MM.1S (cell line): Measurements from ENCODE around the gene CYB5R4.

Source experiments
- DNase-seq: peaks from one replicate; pipeline ENCODE4 v3.0.0-alpha.2; 2015
- H2AFZ ChIP-seq: fragments of 300-600 bp; sonication (generic); 2 replicates; pipeline ENCODE4 v1.6.0; 2016; ENCODE audit warnings: antibody characterized with exemption, low read length
- H3F3A ChIP-seq: fragments of 300-600 bp; sonication (generic); 2 replicates; pipeline ENCODE4 v1.6.1; 2016; ENCODE audit warnings: mild to moderate bottlenecking, antibody characterized with exemption, low read length, moderate library complexity, mixed read lengths; ENCODE audit not compliant: insufficient read depth
- H3K27ac ChIP-seq: fragments of 300-600 bp; sonication (generic); 2 replicates; pipeline ENCODE4 v1.5.1; 2016; ENCODE audit warnings: mild to moderate bottlenecking, low read length
- H3K27me3 ChIP-seq: fragments of 300-600 bp; sonication (generic); replicated peaks from 2 replicates; pipeline ENCODE4 v1.6.0; 2016; ENCODE audit warnings: low read length; ENCODE audit not compliant: insufficient read depth
- H3K36me3 ChIP-seq: fragments of 300-600 bp; sonication (generic); replicated peaks from 2 replicates; pipeline ENCODE4 v1.6.1; 2016; ENCODE audit warnings: mild to moderate bottlenecking, low read length, mixed read lengths; ENCODE audit not compliant: insufficient read depth
- H3K4me1 ChIP-seq: fragments of 300-600 bp; sonication (generic); 2 replicates; pipeline ENCODE4 v1.6.1; 2016; ENCODE audit warnings: low read length, mixed read lengths
- H3K4me2 ChIP-seq: fragments of 300-600 bp; sonication (generic); 2 replicates; pipeline ENCODE4 v1.6.0; 2016; ENCODE audit warnings: low read depth, low read length
- H3K4me3 ChIP-seq: fragments of 300-600 bp; sonication (generic); 2 replicates; pipeline ENCODE4 v1.5.1; 2016; ENCODE audit warnings: low read length, mixed read lengths
- H3K79me2 ChIP-seq: fragments of 300-600 bp; sonication (generic); 2 replicates; pipeline ENCODE4 v1.6.1; 2016; ENCODE audit warnings: mixed run types, low read length, mixed read lengths
- H3K9ac ChIP-seq: fragments of 300-600 bp; sonication (generic); 2 replicates; pipeline ENCODE4 v1.6.1; 2016; ENCODE audit warnings: low read length, mixed read lengths
- H3K9me2 ChIP-seq: fragments of 300-600 bp; sonication (generic); replicated peaks from 2 replicates; pipeline ENCODE4 v1.6.1; 2016; ENCODE audit warnings: mild to moderate bottlenecking, low read length, mixed read lengths; ENCODE audit not compliant: insufficient read depth
- H3K9me3 ChIP-seq: fragments of 300-600 bp; sonication (generic); replicated peaks from 2 replicates; pipeline ENCODE4 v1.6.1; 2016; ENCODE audit warnings: mild to moderate bottlenecking, low read length, mixed read lengths; ENCODE audit not compliant: insufficient read depth
- H4K20me1 ChIP-seq: fragments of 300-600 bp; sonication (generic); 2 replicates; pipeline ENCODE4 v1.6.1; 2016; ENCODE audit warnings: mild to moderate bottlenecking, low read length, moderate library complexity, mixed read lengths; ENCODE audit not compliant: insufficient read depth
- CTCF ChIP-seq: fragments of 300-600 bp; sonication (generic); IDR thresholded peaks from 2 replicates; pipeline ENCODE4 v1.5.1; 2016; ENCODE audit warnings: antibody characterized with exemption, low read length, mixed read lengths
- EZH2 ChIP-seq: fragments of 300-600 bp; sonication (generic); optimal IDR thresholded peaks from 2 replicates; pipeline ENCODE3; 2017; ENCODE audit warnings: low read depth, mild to moderate bottlenecking, antibody characterized with exemption, low read length, mixed read lengths
- EZH2phosphoT487 ChIP-seq: fragments of 300-600 bp; sonication (generic); IDR thresholded peaks from 2 replicates; pipeline ENCODE4 v1.6.1; 2018; ENCODE audit warnings: antibody characterized with exemption, low read length

Gene CYB5R4

GRCh38 chr6:83976037-83976755 is 116.7 kb downstream of the CYB5R4 start:
- DNase-seq = no peak
- Histone ChIP-seq H3K9me2 (no peaks in the 10 kb centered on the region), H3K79me2 (no peaks in the 10 kb centered on the region), H3K9me3 (no peaks in the 10 kb centered on the region), H3K36me3 (no peaks in the 10 kb centered on the region), H3K27me3 (no peaks in the 10 kb centered on the region), H3K9ac (no peak overlapping the region), H3K4me3 (no peak overlapping the region), H3K4me1 (no peaks in the 10 kb centered on the region), H3K4me2 (no peak overlapping the region), H3K27ac (no peak overlapping the region), H2AFZ (no peak overlapping the region), H3F3A (no peaks in the 10 kb centered on the region), H4K20me1 (no peaks in the 10 kb centered on the region)
- no peak for TF ChIP-seq EZH2

- Histone ChIP-seq H3K4me2 (no peak overlapping the region), H4K20me1 (no peaks in the 10 kb centered on the region), H3K4me1 (no peaks in the 10 kb centered on the region), H2AFZ (no peak overlapping the region), H3K4me3 (no peak overlapping the region), H3K9me2 (no peaks in the 10 kb centered on the region), H3K27ac (no peak overlapping the region), H3K9ac (no peak overlapping the region), H3K9me3 (no peaks in the 10 kb centered on the region), H3F3A (no peaks in the 10 kb centered on the region), H3K36me3 (no peaks in the 10 kb centered on the region), H3K27me3 (no peaks in the 10 kb centered on the region), H3K79me2 (no peaks in the 10 kb centered on the region)
- TF ChIP-seq CTCF (no peak), EZH2 (no peak), EZH2phosphoT487 (no peak)
- DNase-seq = no peak
Observed at GRCh38 chr6:83976871-83977270, 117.4 kb downstream of the CYB5R4 start.

- H2AFZ ChIP-seq = no peak overlapping the region
Observed at GRCh38 chr6:83978324-83978734, 118.8 kb downstream of the CYB5R4 start.

More at GRCh38 chr6:83978324-83978734, 118.8 kb downstream of the CYB5R4 start:
- Histone ChIP-seq H3K9me3 (no peaks in the 10 kb centered on the region), H4K20me1 (no peaks in the 10 kb centered on the region), H3K27me3 (no peaks in the 10 kb centered on the region), H3K4me1 (no peaks in the 10 kb centered on the region), H3K27ac (no peak overlapping the region), H3F3A (no peaks in the 10 kb centered on the region), H3K9ac (no peak overlapping the region), H3K4me2 (no peak overlapping the region), H3K36me3 (no peaks in the 10 kb centered on the region), H3K79me2 (no peaks in the 10 kb centered on the region), H3K9me2 (no peaks in the 10 kb centered on the region), H3K4me3 (no peak overlapping the region)
- TF ChIP-seq EZH2phosphoT487 = no peak
- no peak for TF ChIP-seq EZH2
- TF ChIP-seq CTCF = no peak
- no peak for DNase-seq
